Measurements from ENCODE around the gene SPATC1L. TPM values are rescaled to one million over a fixed set of nuclear protein-coding genes. Genes with fewer than 3 reads are reported as not detected.

Gene SPATC1L
- total RNA-seq, 2 donors from 2014 or later = 4.4 to 9.6 TPM

- H3K27me3 ChIP-seq = no peaks in the 10 kb centered on the region
- ATAC-seq (no peak), DNase-seq (peak in 1 of 4 donors; percentile 7)
- no peak overlapping the region for H3K27ac ChIP-seq
- H3K4me3 ChIP-seq = no peak overlapping the region
- H3K36me3 ChIP-seq (replicated peaks in 1 of 2; ENCODE audit: insufficient read depth in 1 of 2, low read depth in 2 of 2) = no peaks in the 10 kb centered on the region
- no peaks in the 10 kb centered on the region for H3K9me3 ChIP-seq
- no peaks in the 10 kb centered on the region for H3K4me1 ChIP-seq
- 76 to 84% methylated on average over 28 to 37 of the region's 40 CpGs for WGBS, 2 donors
- intact Hi-C loops (cut with DNase I) = no loop called here
- no peak for TF ChIP-seq POLR2A (IDR thresholded peaks at IDR 0.05)
- no peak for TF ChIP-seq CTCF (IDR thresholded peaks at IDR 0.05)
Observed at GRCh38 chr21:46127239-46128105, 56.8 kb downstream of the SPATC1L start.

- DNase-seq (peak in 3 of 4 donors; percentile 4 to 7 (median 6)), ATAC-seq (no peak)
- Histone ChIP-seq H3K36me3 (replicated peaks in 1 of 2; ENCODE audit: insufficient read depth in 1 of 2, low read depth in 2 of 2) (no peaks in the 10 kb centered on the region), H3K9me3 (no peaks in the 10 kb centered on the region), H3K4me1 (no peaks in the 10 kb centered on the region), H3K27ac (no peak overlapping the region), H3K27me3 (no peaks in the 10 kb centered on the region), H3K4me3 (no peak overlapping the region)
- 49 to 72% methylated on average over 4 to 30 of the region's 32 CpGs for WGBS, 2 donors
- no peak for TF ChIP-seq POLR2A (IDR thresholded peaks at IDR 0.05)
- TF ChIP-seq CTCF (IDR thresholded peaks at IDR 0.05) = no peak
- intact Hi-C loops (cut with DNase I) = no loop called here
Observed at GRCh38 chr21:46126309-46127238, 57.7 kb downstream of the SPATC1L start.

- TF ChIP-seq POLR2A (IDR thresholded peaks at IDR 0.05) = no peak
- no peak for TF ChIP-seq CTCF (IDR thresholded peaks at IDR 0.05)
- no peaks in the 10 kb centered on the region for H3K27me3 ChIP-seq
- no peaks in the 10 kb centered on the region for H3K9me3 ChIP-seq
- ATAC-seq (no peak), DNase-seq (peak in 3 of 4 donors; percentile 2 to 9 (median 7))
- WGBS, 2 donors = 77 to 80% methylated on average over 42 to 47 of the region's 47 CpGs
- no peaks in the 10 kb centered on the region for H3K36me3 ChIP-seq (replicated peaks in 1 of 2; ENCODE audit: insufficient read depth in 1 of 2, low read depth in 2 of 2)
- H3K4me3 ChIP-seq = no peak overlapping the region
- no peaks in the 10 kb centered on the region for H3K4me1 ChIP-seq
- intact Hi-C loops (cut with DNase I) = no loop called here
- H3K27ac ChIP-seq = no peak overlapping the region
Observed at GRCh38 chr21:46125846-46126301, 58.4 kb downstream of the SPATC1L start.

GRCh38 chr21:46124926-46125845, 59.1 kb downstream of the SPATC1L start:
- Histone ChIP-seq H3K36me3 (replicated peaks in 1 of 2; ENCODE audit: insufficient read depth in 1 of 2, low read depth in 2 of 2) (no peaks in the 10 kb centered on the region), H3K27me3 (no peaks in the 10 kb centered on the region), H3K4me1 (no peaks in the 10 kb centered on the region), H3K4me3 (no peak overlapping the region), H3K27ac (no peak overlapping the region), H3K9me3 (no peaks in the 10 kb centered on the region)
- peak in 3 of 4 donors; percentile 3 to 7 (median 6) for DNase-seq
- TF ChIP-seq CTCF (IDR thresholded peaks at IDR 0.05) = no peak
- no peak for TF ChIP-seq POLR2A (IDR thresholded peaks at IDR 0.05)
- no peak for ATAC-seq
- 83 to 86% methylated on average over 34 to 49 of the region's 49 CpGs for WGBS, 2 donors
- intact Hi-C loops (cut with DNase I) = no loop called here
